GM23248 (cell line): Measurements from ENCODE around the gene PRIM1.

ENCODE experiments used
- EZH2 ChIP-seq: fragments of 200-600 bp; sonication (generic); IDR thresholded peaks from 2 replicates; pipeline ENCODE4 v1.6.1; 2018; ENCODE audit warnings: antibody characterized with exemption, mild to moderate bottlenecking; ENCODE audit not compliant: insufficient read depth, poor library complexity, severe bottlenecking
- EZH2phosphoT487 ChIP-seq: fragments of 200-600 bp; sonication (generic); IDR thresholded peaks from 2 replicates; pipeline ENCODE4 v1.6.1; 2018; ENCODE audit warnings: antibody characterized with exemption, moderate library complexity, mild to moderate bottlenecking, low read depth; ENCODE audit not compliant: insufficient read depth

DNA sequence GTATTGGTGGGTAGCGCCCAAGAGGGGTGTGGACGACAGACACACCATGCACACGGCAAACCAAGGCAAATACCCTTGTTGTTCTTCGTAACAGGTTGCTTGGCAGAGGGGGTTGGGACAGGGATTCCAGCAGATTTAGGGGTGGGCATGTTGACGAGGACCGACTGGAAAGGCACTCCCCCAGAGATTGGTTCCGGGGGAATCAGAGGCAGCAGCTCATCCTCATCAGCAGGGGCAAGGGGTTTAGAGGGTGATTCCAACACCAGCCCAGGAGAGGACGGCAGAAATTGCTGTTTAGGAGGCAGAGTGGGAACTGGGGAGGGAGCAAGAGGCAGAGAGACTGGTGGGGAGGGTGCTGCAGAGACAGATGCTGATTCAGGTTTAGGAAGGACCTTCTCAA is 36.3 kb downstream of the PRIM1 start:
- TF ChIP-seq EZH2 (no peak), EZH2phosphoT487 (no peak)
